Right forelimb (tissue), 1 donor: ENCODE results near the gene LARGE2.

ENCODE experiments used
- DNase-seq: peaks from one replicate; pipeline ENCODE4 v3.0.0-alpha.2; 2018

The LARGE2 gene

DNA sequence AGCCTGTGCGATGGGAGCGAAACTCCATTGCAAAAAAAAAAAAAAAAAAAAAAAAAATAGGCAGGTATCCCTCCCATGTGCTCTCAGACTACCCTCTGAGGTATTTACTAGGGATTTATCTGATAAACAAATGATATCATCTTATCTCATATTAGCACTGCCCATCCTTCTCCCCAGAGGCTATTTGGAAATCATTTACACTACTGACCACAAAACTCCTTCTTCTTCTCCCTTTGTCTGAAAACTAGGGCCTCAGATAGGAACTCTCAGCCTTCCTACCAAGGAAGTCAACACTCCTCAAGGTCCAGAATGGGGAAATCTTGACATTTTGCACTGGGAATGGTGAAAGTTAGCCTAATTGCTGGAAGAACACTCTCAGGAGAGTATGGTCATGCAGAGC lies 46.4 kb downstream of the LARGE2 start:
- DNase-seq: no peak

- no peak for DNase-seq
Observed at GRCh38 chr11:45973601-45974000, 51.1 kb downstream of the LARGE2 start.

DNA sequence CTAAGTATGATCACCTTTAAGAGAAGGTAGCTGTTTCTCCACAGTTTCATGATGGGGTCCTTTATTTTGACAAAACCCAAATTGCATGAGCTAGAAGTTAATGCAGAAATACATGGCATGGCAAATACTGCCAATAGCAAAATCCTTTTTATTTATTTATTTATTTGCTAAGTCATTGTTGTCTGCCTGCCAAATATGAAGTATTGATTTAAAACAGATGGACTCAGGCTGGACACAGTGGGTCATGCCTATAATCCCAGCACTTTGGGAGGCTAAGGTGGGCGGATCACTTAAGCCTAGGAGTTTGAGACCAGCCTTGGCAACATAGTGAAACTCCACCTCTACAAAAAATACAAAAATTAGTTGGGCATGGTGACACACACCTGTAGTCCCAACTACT lies 52.4 kb downstream of the LARGE2 start:
- no peak for DNase-seq
